RWPE2 (cell line): ENCODE measurements around the gene MYOM3.

Experiments
- ATAC-seq: fragments of 200-7000 bp; cut with Tn5 transposase; 3 replicates; pipeline ENCODE4 v1.9.1; 2021; ENCODE audit warnings: low read depth
- DNase-seq: peaks from one replicate; pipeline ENCODE4 v3.0.0-alpha.2; 2020; ENCODE audit warnings: low spot score
- H3K27ac ChIP-seq: fragments of 450-650 bp; 2 replicates; pipeline ENCODE4 v1.5.1; 2017; ENCODE audit warnings: mild to moderate bottlenecking; ENCODE audit not compliant: poor library complexity, severe bottlenecking
- H3K27me3 ChIP-seq: fragments of 250-450 bp; sonication (Bioruptor Pico); 2 replicates; pipeline ENCODE4 v1.5.1; 2021; ENCODE audit warnings: mild to moderate bottlenecking, moderate library complexity; ENCODE audit not compliant: insufficient read depth, poor library complexity, severe bottlenecking
- H3K36me3 ChIP-seq: fragments of 250-450 bp; sonication (Bioruptor Pico); 2 replicates; pipeline ENCODE4 v1.5.1; 2020; ENCODE audit warnings: low read depth, mild to moderate bottlenecking, moderate library complexity
- H3K4me1 ChIP-seq: fragments of 250-450 bp; sonication (Bioruptor Pico); 2 replicates; pipeline ENCODE4 v1.5.1; 2021; ENCODE audit warnings: mild to moderate bottlenecking, moderate library complexity; ENCODE audit not compliant: insufficient read depth, poor library complexity, severe bottlenecking
- H3K4me3 ChIP-seq: fragments of 250-450 bp; sonication (Bioruptor Pico); 2 replicates; pipeline ENCODE4 v1.5.1; 2021; ENCODE audit warnings: mild to moderate bottlenecking, moderate library complexity; ENCODE audit not compliant: severe bottlenecking
- H3K9me3 ChIP-seq: fragments of 250-450 bp; sonication (Bioruptor Pico); 2 replicates; pipeline ENCODE4 v1.5.1; 2021; ENCODE audit warnings: mild to moderate bottlenecking, moderate library complexity; ENCODE audit not compliant: severe bottlenecking
- TF ChIP-seq, protein P1 (sequence below): fragments of 450-650 bp; IDR thresholded peaks from one replicate; pipeline ENCODE4 v1.5.1; 2017; ENCODE audit warnings: mild to moderate bottlenecking, moderate library complexity; ENCODE audit not compliant: poor library complexity, severe bottlenecking

Gene MYOM3

GRCh38 chr1:24118410-24119242 lies 6.7 kb upstream of the MYOM3 start:
- DNase-seq (no peak), ATAC-seq (no peak)
- Histone ChIP-seq H3K4me3 (no peak overlapping the region), H3K36me3 (no peaks in the 10 kb centered on the region), H3K9me3 (no peaks in the 10 kb centered on the region), H3K4me1 (peaks cover 21% of the 10 kb centered on the region), H3K27ac (peak overlapping the region; percentile 10), H3K27me3 (no peaks in the 10 kb centered on the region)
- TF ChIP-seq, protein P1, sequence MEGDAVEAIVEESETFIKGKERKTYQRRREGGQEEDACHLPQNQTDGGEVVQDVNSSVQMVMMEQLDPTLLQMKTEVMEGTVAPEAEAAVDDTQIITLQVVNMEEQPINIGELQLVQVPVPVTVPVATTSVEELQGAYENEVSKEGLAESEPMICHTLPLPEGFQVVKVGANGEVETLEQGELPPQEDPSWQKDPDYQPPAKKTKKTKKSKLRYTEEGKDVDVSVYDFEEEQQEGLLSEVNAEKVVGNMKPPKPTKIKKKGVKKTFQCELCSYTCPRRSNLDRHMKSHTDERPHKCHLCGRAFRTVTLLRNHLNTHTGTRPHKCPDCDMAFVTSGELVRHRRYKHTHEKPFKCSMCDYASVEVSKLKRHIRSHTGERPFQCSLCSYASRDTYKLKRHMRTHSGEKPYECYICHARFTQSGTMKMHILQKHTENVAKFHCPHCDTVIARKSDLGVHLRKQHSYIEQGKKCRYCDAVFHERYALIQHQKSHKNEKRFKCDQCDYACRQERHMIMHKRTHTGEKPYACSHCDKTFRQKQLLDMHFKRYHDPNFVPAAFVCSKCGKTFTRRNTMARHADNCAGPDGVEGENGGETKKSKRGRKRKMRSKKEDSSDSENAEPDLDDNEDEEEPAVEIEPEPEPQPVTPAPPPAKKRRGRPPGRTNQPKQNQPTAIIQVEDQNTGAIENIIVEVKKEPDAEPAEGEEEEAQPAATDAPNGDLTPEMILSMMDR, result no peak

DNA sequence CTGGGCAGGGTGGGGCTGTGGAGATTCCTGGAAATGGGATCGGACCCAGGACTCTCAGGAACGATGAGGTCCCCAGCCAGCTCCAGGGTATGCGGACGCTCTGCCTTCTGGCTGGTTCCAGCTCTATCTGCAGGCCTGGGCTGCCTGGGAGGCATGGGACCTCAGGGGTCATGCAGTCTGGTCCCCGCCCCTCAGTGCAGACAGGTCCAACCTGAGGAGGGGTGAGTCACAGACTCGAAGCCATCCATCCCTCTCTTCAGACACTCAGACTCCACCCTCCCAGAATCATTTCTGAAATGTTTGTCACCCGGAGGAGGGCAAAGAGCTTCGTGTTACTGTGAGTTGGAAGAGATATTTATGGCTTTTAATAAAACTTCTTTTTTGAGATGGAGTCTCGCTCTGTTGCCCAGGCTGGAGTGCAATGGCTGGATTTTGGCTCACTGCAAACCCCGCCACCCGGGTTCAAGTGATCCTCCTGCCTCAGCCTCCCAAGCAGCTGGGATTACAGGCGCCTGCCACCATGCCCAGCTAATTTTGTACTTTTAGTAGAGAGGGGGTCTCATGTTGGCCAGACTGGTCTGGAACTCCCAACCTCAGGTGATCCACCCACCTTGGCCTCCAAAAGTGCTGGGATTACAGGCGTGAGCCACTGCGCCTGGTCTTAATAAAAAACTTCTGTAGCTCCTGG lies 5.9 kb upstream of the MYOM3 start:
- H3K4me3 ChIP-seq, result no peak overlapping the region
- no peaks in the 10 kb centered on the region for H3K36me3 ChIP-seq
- TF ChIP-seq, protein P1, result no peak
- H3K27me3 ChIP-seq, result no peaks in the 10 kb centered on the region
- H3K27ac ChIP-seq, result peak overlapping the region; percentile 10
- DNase-seq (no peak), ATAC-seq (peak; percentile 84)
- H3K9me3 ChIP-seq, result no peaks in the 10 kb centered on the region
- H3K4me1 ChIP-seq, result peaks cover 21% of the 10 kb centered on the region

- Histone ChIP-seq H3K36me3 (no peaks in the 10 kb centered on the region), H3K27ac (peak overlapping the region; percentile 10), H3K9me3 (no peaks in the 10 kb centered on the region), H3K27me3 (no peaks in the 10 kb centered on the region), H3K4me1 (peaks cover 21% of the 10 kb centered on the region), H3K4me3 (no peak overlapping the region)
- TF ChIP-seq, protein P1, result no peak
- ATAC-seq (no peak), DNase-seq (no peak)
Observed at GRCh38 chr1:24117132-24117531, 5.2 kb upstream of the MYOM3 start.

DNA sequence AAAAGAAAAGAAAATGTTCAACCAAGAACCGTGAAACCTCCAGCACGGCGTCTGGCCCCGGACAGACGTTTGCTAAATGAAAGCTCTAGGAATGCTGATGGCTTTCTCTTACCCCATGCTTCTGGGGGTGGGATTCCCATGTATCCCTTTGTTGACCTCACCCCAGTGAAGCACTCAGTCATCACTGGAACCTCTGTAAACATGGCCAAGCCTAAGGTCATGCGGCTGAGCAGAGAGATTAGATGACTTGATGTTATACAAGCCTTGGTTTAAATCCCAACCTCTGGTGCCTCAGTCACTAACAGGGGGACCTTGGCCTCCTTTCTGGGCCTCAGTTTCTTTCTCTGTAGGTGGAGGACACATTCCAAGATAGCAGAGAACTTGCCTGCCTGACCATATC lies 2.8 kb upstream of the MYOM3 start:
- H3K4me1 ChIP-seq, result peaks cover 22% of the 10 kb centered on the region
- DNase-seq, result no peak
- no peak overlapping the region for H3K4me3 ChIP-seq
- TF ChIP-seq, protein P1, result no peak
- H3K27ac ChIP-seq, result no peak overlapping the region
- no peaks in the 10 kb centered on the region for H3K27me3 ChIP-seq
- ATAC-seq, result no peak
- no peaks in the 10 kb centered on the region for H3K36me3 ChIP-seq
- no peaks in the 10 kb centered on the region for H3K9me3 ChIP-seq
